HG03196 (cell line): ENCODE measurements around the gene ESPL1.

ENCODE experiments used
- ATAC-seq: cut with Tn5 transposase; IDR thresholded peaks from one replicate; pipeline ENCODE4 v1.9.1; 2021; ENCODE audit not compliant: unreplicated experiment

Gene ESPL1

DNA sequence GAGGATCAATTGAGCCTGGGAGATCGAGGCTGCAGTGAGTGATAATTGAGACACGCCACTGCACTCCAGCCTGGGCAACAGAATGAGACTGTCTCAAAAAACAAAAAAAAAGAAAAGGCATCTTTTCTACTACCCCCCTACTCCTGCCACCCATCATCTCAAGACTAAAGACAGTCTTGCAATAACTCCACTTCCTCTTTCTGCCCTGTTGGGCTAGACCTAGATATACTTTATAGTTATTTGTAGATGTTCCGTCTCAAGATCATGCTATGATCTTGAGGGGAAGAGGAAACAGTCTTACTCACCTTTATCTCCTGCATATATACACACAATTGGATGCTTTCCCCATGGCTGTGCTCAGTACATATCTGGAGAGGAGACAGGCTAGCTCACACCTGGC lies 12.1 kb upstream of the ESPL1 start:
- no peak for ATAC-seq

DNA sequence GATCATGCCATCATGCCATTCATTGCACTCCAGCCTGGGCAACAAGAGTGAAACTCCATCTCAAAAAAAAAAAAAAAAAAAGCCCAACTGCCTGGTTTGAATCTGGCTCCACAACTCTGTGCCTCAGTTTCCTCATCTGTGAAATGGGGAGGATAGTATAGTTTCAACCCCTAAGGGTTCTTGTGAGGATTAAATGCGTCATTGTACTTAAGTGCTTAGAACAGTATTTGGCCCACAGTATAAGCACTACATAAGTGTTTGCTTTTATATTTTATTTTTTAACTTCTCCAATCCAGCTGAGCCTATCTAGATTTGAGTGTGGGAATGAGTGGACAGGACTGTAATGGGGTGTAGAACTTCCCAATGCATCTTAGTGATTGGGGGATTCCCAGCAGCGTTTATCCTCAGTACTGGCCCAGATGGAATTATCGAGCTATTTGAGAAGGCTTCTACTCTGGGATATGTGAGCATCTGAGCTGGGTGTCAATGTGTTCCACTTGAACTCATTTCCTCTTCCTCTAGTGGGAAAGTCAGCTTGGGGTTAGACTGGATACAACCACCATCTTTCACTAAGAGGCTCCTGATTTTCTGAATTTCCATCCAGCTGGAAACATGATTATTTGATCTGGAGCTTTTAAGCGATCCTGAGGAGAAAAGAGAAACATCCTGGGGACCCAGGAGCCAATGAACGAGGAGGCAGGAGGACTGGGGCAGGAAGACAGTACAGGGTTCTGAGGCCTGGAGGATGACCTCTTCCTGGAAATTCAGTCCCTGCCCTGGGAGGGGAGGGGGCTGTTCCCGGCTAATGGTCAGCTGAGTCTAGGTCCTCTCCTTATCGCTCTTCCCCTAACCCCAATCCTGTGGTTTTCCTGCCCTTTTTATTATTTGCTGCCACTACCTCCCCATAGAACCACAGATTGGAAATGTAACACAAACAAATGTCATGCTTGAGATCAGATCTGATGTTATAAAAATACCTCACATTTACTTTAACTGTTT lies 9.3 kb upstream of the ESPL1 start:
- ATAC-seq: no peak

DNA sequence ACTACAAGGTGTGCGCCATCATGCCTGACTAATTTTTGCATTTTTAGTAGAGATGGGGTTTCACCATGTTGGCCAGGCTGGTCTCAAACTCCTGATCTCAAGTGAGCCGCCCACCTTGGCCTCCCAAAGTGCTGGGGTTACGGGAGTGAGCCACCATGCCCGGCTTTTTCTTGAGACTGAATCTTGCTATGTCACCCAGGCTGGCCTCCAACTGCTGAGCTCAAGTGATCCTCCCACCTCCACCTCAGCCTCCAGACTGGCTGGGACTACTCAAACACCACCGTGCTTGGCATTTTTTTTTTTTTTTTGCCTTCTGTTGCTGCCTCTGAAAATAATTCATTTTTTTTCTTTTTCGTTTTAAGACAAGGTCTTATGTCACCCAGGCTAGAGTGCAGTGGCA lies 8.2 kb upstream of the ESPL1 start:
- ATAC-seq: no peak

DNA sequence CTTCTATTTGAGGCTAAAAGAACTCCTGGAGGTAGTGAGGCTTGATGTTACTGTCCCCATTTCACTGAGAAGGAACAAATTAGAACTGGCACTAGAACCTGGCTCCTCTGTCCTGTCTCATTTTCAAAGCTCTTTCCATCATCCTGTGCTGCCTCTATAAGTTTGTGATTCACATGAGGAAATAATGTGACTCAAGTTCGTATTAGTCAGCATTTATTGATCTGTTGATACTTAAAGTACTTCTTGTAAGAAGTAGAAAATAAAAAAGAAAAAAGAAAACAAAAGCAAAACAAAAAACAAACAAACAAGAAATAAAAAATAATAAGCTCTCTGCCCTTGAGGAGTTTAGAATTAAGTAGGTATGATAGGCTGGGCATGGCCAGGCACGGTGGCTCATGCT lies 2.3 kb upstream of the ESPL1 start:
- ATAC-seq: no peak

DNA sequence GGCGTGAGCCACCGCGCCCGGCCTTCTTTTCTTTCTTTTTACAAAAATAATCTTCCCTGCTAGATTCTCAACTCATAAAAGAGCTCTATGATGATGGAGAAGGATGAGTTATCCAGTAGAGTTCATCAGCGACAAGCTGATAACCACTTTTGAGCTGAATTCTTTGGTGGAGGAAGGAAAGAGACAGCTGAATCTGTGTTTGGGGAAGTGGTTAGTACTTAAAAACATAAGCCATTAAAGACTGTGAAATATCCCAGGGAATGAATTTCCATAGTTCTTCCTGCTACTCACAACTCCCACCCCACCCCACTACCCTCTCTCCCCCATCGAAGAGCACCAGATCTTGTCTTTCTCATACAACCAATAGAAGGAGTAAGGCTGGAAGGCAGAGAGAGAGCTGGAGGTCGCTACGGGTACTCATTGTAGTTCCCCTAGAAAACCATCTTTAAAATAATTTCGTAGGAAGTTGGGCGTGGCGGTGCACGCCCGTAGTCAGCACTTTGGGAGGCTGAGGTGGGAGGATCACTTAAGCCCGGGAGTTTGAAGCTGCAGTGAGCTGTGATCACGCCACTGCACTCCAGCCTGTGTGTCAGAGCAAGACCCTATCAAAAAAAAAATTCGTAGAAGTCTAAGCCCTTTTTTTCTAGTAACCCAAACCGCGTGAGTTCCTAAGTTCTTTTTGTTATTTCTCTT lies 647 bp upstream of the ESPL1 start:
- no peak for ATAC-seq

DNA sequence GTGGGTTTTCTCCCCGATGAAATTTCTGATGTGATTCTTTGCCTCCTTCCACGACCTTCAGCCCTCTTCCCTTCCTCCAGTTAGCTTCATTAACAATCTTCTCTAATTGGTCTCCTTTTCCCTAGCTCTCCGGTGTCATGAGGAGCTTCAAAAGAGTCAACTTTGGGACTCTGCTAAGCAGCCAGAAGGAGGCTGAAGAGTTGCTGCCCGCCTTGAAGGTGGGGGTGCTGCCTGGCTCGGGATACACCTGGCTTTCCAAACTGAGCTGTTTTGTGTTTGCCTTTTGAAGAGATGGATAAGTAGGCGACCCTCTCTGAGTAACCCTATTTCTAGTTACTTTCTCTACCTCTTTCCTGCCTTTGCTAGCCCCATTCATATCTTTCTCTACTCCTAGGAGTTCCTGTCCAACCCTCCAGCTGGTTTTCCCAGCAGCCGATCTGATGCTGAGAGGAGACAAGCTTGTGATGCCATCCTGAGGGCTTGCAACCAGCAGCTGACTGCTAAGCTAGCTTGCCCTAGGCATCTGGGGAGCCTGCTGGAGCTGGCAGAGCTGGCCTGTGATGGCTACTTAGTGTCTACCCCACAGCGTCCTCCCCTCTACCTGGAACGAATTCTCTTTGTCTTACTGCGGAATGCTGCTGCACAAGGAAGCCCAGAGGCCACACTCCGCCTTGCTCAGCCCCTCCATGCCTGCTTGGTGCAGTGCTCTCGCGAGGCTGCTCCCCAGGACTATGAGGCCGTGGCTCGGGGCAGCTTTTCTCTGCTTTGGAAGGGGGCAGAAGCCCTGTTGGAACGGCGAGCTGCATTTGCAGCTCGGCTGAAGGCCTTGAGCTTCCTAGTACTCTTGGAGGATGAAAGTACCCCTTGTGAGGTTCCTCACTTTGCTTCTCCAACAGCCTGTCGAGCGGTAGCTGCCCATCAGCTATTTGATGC lies 797 bp downstream of the ESPL1 start:
- ATAC-seq: no peak

DNA sequence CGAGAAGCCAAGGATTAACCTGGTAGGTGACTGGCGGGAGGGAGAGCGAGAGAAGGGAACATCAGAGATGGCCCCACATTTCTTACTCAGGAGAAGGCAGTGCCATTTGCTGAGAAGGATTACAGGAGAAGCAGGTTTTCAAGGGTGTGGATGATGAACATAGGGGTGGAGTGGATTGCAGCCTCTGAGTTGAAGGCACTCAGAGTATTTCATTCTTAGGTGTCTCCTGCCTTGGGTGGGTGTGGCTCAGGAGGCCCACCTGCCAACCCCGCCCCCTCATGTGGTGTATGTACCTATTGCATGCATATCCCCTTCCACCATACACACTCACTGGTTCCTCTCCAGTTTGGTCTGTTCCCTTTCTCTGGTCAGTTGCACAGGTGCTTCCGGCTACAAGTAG lies 6.3 kb downstream of the ESPL1 start:
- ATAC-seq: no peak

DNA sequence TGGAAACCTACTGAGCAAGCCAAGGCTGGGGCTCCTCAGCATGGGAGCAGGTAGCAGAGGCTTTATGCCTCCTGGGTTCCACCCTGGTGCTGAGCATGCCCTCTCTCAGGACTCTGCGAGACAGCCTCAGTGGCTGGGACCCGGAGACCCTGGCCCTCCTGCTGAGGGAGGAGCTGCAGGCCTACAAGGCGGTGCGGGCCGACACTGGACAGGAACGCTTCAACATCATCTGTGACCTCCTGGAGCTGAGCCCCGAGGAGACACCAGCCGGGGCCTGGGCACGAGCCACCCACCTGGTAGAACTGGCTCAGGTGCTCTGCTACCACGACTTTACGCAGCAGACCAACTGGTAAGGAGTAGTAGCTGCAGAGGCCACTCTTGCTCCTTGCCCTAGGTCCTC lies 8.4 kb downstream of the ESPL1 start:
- no peak for ATAC-seq

DNA sequence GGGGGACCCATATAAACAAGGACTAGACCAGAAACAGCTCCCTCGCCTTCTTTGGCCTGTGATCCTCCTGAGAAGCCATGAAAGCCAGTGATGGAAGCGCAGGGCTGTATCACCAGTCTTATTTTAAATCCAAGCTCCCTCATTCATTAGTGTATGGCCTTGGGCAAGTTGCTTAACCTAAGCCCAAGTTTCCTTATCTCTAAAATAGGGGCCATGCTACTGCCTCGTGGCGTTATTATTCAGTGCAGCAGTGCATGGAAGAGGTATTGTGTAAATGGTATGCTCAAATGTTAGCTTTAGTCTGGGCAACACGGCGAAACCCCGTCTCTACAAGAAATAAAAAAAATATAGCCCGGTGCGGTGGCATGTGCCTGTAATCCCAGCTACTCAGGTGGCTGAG lies 9.9 kb downstream of the ESPL1 start:
- ATAC-seq: no peak

DNA sequence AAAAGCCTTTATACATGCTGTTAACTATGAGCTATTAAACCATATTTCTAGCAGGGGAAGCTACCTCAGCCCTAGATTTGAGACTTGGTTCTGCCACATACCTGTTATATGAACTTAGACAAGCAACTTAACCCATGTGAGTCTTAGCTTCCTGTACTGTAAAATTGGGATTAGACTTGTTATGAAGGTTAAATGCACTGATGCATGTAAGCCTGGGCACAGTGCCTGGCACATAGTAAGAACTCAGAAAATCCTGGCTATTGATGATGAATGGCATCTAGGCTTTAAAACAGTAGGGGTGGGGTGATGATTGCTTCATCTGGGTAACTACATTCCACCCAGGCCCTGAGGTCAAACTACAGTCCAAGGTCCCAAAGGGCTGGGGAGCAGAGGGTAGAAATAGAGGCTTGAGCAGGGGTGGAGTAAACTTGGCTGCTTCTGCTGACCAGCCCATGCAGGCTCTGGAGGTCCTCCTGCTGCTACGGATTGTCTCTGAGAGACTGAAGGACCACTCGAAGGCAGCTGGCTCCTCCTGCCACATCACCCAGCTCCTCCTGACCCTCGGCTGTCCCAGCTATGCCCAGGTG lies 11.3 kb downstream of the ESPL1 start:
- no peak for ATAC-seq

DNA sequence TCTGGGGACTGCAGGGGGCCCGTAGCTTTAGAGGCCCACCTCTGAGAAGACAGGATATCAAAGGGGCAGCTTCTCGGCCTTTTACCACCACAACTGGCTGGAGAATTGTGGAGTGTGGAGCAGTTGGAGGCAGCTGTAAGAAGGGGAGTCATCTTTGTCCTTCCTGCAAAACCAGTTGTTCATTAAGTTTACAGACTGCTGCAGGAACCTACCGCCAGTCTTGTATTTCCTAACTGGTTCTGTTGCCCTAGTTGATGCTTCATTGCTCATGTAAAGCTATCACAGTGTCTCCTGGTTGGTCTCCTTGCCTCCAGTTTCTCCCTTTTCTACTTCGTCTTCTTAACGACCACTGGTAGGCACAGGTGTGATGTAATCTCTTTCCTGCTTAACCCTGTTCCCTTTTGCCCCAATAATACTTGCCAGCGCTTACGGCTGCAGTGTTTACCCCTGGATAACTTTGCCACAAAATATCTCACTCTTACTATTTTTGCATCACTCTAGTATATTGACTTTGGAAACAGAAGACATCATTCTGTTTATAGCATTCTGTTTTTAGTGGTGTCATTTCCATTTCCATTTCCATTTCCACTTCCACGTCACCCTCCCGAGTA lies 11.9 kb downstream of the ESPL1 start:
- ATAC-seq: no peak

DNA sequence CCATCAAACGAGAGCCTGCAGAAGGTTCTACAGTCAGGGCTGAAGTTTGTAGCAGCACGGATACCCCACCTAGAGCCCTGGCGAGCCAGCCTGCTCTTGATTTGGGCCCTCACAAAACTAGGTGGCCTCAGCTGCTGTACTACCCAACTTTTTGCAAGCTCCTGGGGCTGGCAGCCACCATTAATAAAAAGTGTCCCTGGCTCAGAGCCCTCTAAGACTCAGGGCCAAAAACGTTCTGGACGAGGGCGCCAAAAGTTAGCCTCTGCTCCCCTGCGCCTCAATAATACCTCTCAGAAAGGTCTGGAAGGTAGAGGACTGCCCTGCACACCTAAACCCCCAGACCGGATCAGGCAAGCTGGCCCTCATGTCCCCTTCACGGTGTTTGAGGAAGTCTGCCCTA lies 18.3 kb downstream of the ESPL1 start:
- no peak for ATAC-seq

DNA sequence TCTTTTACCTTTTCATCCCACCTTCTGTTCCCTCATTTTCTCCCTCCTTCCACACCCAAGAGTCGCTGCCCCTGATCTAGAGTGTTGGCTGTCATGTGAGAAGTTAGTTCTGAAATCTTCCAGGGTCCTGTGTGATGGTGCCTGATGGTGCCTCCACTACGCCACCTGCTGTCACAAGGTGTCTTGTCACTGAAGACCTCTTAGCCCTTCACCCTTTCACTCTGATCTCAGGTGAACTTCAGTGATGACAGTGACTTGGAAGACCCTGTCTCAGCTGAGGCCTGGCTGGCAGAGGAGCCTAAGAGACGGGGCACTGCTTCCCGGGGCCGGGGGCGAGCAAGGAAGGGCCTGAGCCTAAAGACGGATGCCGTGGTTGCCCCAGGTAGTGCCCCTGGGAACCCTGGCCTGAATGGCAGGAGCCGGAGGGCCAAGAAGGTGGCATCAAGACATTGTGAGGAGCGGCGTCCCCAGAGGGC lies 19.7 kb downstream of the ESPL1 start:
- no peak for ATAC-seq

DNA sequence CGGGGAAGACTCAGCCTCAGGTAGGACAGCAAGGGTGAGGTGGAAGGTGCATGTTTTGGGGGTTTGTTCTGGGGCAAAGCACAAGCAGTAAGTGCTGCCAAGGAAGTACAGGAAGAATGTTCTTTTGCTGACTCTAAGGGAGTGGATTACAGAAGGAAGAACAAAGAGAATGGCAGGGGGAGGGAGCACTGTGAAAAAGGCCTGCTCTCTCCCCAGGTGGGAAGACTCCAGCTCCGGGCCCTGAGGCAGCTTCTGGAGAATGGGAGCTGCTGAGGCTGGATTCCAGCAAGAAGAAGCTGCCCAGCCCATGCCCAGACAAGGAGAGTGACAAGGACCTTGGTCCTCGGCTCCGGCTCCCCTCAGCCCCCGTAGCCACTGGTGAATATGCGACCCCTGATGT lies 20.2 kb downstream of the ESPL1 start:
- ATAC-seq: no peak

DNA sequence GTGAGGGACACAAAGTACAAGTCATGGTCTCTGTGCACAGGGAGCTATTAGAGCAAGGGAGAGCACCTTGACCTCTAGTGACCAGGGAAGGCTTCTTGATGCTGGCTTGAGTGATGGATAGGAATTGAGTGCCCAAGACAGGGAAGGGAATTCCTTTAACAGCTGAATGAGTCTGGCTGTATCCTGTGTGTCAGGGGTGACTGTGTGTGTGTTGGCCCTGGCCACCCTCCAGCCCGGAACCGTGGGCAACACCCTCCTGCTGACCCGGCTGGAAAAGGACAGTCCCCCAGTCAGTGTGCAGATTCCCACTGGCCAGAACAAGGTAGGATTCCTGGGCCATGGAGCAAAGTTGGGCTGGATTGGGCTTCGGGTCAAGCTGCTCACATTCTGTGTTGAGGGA lies 21.8 kb downstream of the ESPL1 start:
- no peak for ATAC-seq

DNA sequence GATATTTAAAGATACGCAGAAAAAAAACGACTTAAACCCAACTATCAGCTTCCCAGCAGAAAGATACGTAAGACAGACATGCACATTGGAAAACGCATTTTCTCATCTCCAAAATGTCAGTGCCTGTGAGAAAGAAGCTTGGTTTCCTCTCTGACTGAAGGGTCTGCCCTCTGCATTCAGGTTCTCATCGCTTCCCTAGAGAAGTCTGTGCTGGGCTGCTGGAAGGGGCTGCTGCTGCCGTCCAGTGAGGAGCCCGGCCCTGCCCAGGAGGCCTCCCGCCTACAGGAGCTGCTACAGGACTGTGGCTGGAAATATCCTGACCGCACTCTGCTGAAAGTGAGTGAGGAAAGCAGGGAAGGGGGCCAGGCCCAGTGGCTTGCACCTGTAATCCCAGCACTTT lies 22.6 kb downstream of the ESPL1 start:
- no peak for ATAC-seq

DNA sequence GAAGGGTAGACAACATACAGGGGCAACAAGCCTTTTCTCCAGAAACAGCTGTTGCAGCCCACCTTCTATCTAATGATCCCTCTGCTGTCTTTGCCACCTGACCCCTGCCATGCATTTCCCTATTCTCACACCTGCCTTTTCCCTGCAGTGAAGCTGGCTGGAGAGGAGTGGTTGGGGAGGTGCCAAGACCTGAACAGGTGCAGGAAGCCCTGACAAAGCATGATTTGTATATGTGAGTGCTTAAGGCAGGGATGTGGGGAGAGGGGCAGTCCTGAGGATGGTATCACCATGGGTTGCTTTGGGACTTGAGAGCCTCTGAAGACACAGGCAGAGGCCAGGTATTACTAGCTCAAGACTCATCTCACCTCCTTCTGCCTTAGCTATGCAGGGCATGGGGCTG lies 24.3 kb downstream of the ESPL1 start:
- no peak for ATAC-seq

DNA sequence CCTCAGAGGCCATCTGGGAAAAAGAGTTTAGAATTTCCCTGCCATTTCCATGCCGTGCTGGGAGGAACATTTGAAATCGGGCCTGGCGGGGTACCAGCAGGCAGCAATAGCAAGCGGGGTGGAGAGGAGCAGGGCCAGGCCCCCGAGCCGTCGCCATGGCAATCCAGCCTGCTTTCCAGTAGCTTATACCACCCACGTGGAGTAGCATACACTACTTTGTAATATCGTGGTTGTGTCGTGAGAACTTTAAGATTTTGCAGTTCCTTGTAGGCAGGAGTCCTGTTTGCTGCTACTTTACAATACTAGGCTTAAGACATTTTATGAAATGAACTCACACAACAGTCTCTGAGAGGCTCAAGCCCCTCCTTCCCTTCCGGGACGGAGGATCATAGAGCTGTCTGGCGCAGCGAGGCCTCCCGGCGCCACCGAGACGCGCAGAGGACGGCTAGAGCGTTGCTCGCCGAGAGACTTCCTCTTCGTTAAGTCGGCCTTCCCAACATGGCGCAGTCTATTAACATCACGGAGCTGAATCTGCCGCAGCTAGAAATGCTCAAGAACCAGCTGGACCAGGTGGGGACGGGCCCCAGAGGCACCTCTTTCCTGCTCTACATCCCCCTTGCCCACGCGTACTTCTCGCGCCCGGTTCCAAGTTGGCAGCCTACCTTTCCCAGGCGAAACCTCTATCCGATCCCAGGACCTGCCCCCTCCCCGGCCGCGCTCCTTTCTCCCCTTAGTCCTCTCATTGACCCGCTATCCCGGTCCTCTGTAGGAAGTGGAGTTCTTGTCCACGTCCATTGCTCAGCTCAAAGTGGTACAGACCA lies 27.2 kb downstream of the ESPL1 start, which contains the start of gene PFDN5:
TSS of gene PFDN5 (plus strand) at position 473 of the 821 bp plus-strand sequence. CDS start at position 499, 26 bp downstream.
- peak; percentile 84 for ATAC-seq

DNA sequence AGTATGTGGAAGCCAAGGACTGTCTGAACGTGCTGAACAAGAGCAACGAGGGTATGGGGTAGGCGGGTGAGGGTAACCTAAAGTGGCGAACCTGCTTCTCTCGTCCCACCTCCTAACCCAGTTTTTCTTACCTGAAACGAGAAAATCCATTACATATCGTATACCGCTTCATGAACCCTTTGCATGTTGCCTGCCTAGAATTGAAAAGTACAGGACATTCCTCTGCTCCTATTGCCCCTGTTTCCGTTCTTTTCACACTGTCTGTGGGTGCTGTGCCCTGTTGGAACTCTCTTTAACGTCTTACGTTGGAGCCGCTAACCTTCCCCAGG lies 27.8 kb downstream of the ESPL1 start:
- no peak for ATAC-seq
